HG03469 (cell line): Measurements from ENCODE around the gene HOXD3.

Experiments
- ATAC-seq: cut with Tn5 transposase; IDR thresholded peaks from one replicate; pipeline ENCODE4 v1.9.1; 2021; ENCODE audit warnings: mild to moderate bottlenecking, moderate library complexity, moderate number of reproducible peaks; ENCODE audit not compliant: unreplicated experiment

The HOXD3 gene

DNA sequence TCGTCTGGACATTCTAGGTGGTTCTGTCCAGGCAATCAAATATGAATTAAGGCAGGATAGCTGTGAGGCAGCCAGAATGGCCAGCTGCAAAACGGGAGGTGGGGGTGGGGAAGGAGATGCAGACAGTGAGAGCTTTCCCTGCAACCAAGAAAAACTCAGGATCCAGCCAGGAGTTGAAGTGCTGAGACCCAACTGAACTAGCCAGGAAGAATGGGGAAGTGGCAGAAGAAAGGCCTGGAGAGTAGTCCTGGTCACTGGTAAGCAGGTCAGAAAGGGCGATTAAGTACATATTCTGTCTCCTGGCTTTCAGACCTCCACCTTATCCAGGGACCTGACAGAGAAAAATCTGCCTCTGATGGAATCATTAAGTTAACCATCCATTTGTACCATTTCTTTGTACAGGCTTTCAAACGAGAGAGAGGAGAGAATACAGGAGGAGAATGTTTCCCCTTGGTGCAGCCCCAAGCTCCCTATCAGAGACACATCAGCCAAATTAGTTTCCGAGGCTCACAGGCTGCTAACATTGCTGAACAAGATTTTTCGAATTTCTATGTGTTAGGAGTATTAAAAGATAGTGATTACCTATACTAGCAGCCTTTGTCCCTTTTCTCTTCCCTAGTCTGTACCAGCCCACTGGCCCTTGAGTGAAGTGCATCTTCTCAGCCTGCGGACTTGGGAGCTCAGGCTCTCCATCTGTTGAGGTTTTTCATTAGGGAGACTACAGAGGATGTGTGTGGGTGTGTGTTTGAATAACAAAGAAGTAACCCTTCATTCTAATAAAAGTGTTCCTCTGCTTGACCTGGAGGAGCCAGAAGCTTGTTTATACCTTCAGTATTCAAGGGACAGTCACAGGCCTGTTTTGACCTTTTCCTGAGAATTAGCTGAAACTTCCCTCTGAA, 18.9 kb downstream of the HOXD3 start:
- no peak for ATAC-seq

DNA sequence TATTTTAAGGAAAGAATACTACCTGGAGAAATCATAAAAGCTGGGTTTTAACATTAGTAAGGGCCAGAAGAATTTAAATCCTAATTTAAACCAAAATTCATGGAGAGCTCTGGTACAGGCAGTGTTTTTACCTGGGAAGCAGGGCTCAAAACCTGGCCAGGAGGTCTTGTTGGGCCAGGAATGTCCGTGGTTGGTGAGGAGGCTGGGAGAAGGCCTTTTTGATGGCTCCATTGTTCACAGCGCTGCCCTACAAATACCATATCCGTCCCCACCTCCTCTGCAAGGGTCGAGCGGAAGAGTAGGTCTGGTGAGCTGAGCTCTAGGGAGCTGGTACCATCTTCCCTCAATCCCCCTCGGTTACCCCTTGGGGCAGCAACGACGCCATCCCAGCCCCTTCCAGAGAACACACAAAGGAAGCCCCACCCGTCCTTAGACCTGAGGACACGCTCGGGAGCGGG, 20.5 kb downstream of the HOXD3 start:
- ATAC-seq = no peak

DNA sequence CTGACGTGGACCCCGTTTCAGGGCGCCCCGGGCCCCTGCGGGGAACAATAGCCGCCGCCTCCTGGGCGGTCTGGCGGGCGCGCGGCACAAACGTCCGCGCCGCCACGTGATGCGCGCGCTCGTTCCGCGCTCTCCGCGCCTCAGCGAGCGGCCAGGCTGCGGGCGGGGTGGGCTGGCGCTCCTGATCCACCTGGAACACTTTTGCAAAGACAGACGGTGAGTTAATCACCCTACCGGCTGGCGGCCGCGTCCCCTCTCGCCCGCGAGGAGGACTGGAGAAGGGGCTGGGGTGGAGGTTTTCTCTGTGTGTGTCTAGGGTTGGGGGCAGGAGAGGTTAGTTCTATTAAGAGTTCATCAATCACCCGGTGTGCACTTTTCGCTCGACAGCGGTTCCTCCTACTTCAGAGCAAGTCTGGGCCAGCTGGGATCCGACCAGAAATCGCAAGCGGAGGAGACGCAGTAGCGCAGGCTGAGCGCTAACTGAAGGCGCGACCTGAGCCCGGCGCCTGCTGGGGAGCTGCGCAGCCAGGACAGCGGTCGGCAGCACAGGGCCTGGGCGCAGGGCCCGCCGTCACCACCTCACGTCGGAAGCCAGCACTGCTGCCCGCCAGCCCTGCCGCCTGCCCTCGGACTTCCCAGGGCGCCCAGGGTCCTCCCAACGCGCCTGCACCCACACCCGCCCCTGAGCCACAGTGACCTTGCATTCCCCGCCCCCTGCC, 21.1 kb downstream of the HOXD3 start:
- ATAC-seq = no peak

DNA sequence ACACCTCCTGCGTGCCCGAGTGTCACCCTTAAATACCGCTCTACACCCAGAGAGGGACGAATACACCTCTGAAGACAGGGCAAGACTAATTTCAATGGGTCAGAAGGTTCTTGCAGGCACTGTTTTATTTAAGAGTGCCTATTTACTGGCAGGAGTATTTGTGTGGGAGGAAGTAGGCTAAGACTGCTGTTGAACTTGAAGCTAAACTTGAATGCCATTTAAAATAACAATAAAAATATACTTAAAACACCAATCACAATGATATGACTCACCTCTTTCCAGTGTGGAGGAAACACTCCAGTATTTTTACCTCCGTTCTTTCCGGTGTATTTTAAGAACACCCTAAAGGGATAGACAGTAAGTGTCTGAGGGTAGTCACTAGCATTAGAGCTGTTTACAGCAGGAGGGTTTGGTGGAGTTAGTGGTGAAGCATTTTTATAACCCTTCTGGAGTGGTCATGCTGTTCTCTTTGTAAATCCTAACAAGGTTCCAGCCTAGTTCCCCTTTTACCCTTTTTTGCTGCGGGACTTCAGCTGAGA, 21.7 kb downstream of the HOXD3 start:
- ATAC-seq = no peak

DNA sequence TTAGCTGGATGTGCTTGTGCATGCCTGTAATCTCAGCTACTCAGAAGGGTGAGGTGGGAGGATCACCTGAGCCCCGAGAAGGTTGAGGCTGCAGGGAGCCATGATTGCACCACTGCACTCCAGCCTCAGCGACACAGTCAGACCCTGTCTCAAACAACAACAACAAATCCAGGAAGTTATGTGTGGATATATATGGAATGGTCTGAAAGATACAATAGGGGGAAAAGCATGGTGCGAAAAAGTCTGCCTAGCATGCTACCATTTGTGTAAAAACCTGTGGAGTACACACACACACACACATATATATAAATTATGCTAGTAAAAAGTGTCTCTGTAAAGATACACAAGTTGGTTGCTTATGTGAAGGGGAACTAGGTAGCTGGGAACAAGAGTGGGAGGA, 24.4 kb downstream of the HOXD3 start:
- no peak for ATAC-seq

DNA sequence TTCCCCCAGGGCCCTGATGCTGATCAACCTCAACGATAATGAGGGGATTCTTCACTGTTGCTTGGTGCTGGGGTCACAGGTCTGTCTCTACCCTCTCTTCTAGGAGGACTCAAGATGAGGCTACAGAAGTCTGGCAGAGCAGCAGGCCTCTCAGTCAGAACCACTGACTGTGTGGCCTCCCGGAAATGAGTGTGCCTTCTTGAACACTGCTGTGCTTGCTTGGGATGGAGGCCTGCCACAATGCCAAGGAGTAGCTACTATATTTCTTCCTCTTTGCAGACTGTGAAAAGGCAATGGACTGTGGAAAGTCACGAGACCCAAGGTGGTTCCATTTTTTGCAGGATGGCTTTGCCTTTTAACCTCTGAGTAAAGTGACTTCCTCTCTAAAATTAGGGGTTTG, 25.6 kb downstream of the HOXD3 start:
- no peak for ATAC-seq

DNA sequence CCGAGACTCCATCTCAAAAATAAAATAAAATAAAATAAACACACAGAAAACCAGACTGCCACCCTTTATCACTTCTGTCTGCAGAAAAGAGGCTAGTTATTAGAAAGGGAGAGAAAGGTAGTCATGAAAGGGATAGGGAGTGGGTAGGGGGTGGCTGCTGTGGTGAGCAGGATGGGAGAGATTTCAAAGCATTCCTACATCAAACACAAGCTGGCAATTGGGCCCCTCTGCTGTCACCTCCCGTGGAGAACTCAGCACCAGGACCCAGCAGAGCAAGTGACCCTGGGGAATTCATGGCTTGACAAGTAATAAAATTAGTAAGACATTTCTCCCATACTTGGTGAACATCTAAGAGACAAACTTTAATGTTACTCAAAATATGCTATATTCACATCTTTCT, 27.6 kb downstream of the HOXD3 start:
- no peak for ATAC-seq

DNA sequence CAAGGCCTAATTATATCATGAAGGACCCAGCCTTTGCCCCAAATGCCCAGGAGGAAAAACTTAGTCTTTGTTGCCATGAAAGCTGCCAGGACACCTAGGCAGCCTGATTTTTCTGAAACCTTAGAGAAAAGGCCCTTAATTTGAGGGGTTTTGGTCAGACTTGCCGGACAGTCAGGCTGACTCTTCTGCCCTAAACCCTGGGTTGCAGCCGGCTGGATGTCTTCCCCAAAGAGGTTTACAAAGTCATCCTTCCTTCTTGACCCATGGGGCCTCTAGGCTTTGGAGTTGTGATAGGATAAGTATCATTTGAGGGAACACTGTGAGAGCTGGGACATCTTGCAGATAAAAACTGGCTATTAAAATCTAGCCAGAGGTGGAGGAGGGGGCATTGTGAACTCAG, 28.9 kb downstream of the HOXD3 start:
- no peak for ATAC-seq

DNA sequence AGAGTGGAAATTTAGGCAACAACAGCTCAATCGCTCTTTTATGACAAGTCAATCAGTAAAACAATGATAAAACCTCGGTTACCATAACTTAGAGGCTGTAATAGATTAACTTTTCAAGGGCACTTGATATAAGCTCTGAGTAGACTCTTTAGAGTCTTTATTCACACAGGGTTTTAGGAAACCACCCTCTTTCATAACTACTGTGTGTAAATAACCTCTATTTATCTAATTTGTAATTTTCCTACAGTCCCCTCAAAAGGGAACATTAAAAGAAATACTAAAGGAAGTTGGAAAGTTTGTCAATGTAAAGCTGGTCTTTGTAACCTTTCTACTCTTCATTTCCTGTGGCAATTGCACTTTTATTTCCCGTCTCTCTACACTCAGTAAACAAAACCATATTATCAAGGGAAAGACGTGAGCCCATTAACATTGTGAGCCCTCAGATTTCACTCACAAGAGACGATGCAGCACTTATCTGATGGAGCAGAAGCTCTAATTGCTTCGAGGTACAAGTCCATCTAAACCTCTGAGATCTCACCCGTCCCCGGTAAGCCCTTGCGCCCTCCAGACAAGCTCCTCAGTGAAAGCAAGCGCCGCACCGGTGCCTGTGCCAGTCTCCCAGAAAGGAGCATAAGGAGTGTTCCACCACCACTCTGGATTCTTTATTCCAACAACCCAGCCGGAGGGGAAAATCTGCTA, 30.2 kb downstream of the HOXD3 start:
- no peak for ATAC-seq

DNA sequence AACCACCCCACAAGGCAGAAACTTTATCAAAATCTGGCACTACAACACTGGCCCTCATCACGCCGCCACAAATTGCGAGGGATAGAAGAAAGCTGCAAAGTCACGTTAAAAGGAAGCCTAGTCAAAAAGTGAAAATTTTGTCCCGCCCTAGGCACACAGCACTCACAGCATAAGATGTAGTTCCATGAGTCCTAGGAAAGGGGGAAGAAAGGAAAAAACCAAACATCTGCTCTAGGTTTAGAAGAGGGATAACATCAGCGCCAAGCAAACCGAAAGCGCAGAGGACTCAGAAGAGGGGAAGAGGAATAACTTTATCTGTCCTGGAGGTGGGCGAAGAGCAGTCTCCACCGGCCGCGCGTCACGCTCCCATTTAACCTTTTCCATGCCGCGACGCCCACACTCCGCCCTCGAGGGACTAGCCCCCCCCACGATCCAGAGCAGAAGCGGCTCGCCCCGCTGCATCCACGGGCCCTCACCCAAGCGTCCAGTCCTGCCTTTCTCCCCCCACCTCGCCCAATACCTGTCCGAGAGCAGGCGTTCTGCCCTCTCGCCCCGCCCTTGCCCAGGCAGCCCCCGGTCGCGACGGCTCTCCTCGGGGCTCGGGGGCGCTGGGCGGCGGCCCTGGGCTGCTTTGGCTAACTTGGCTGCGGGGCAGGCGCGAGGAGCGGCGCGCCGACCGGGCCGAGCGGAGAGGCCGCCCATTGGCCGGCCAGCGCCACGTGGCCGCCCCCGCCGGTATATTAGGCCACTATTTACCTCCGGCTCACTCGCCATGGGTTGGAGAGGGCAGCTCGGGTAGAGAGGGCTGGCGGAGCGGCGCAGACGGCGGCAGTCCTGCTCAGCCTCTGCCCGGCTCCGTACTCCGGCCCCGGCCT, 31.0 kb downstream of the HOXD3 start, which contains the start of gene HOXD1:
Gene HOXD1 (plus strand): TSS at position 770 of the 875 bp plus-strand sequence. CDS start 134 bp downstream, outside the sequence.
- ATAC-seq = no peak

DNA sequence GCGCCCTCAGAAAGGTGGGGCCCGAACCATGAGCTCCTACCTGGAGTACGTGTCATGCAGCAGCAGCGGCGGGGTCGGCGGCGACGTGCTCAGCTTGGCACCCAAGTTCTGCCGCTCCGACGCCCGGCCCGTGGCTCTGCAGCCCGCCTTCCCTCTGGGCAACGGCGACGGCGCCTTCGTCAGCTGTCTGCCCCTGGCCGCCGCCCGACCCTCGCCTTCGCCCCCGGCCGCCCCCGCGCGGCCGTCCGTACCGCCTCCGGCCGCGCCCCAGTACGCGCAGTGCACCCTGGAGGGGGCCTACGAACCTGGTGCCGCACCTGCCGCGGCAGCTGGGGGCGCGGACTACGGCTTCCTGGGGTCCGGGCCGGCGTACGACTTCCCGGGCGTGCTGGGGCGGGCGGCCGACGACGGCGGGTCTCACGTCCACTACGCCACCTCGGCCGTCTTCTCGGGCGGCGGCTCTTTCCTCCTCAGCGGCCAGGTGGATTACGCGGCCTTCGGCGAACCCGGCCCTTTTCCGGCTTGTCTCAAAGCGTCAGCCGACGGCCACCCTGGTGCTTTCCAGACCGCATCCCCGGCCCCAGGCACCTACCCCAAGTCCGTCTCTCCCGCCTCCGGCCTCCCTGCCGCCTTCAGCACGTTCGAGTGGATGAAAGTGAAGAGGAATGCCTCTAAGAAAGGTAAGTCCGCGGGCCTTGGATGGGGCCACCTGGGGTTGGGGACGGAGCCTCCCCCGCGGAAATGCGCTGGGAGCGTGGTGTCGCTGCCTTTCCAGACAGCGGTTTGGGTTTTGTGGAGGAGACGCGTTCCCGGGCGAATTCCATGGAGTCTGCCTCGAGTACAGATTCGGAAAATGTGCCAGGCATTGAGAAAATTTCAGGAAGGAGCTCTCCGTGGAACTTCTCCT, 31.9 kb downstream of the HOXD3 start:
- ATAC-seq = no peak

DNA sequence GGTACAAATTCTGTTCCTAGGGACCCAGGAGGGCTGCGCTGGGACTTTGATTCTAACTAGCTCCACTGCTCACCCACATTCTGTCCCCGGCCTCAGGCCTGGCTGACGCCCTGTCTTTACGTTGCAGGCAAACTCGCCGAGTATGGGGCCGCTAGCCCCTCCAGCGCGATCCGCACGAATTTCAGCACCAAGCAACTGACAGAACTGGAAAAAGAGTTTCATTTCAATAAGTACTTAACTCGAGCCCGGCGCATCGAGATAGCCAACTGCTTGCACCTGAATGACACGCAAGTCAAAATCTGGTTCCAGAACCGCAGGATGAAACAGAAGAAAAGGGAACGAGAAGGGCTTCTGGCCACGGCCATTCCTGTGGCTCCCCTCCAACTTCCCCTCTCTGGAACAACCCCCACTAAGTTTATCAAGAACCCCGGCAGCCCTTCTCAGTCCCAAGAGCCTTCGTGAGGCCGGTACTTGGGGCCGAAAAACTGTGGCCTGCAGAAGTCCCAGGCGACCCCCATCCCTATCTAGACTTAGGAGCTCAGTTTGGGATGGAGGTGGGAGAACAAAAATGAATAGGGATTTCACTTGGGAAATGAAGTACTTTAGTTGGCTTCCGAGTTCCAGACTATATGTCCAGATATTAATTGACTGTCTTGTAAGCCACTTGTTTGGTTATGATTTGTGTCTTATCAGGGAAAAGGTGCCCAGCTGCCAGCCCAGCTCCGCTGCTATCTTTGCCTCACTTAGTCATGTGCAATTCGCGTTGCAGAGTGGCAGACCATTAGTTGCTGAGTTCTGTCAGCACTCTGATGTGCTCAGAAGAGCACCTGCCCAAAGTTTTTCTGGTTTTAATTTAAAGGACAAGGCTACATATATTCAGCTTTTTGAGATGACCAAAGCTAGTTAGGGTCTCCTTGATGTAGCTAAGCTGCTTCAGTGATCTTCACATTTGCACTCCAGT, 32.9 kb downstream of the HOXD3 start:
- no peak for ATAC-seq

DNA sequence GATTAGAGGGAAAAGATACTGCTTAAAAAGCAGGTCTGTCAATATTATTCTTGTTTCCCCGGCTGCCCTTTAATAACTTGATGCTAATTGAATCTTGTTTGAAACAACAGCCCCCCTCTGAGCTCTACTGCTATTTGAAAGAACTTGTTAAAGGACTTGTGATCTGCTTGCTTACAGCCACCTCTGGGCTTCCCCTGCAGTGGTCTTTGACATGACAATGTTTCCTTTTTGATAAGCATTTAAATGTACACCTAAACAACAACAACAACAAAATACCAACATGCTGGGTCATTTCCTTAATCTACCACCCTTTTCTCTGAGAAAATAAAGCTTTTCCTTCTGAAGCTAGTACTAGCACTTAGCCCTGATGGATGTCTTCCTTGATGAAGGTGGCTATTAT, 35.2 kb downstream of the HOXD3 start:
- ATAC-seq = no peak

DNA sequence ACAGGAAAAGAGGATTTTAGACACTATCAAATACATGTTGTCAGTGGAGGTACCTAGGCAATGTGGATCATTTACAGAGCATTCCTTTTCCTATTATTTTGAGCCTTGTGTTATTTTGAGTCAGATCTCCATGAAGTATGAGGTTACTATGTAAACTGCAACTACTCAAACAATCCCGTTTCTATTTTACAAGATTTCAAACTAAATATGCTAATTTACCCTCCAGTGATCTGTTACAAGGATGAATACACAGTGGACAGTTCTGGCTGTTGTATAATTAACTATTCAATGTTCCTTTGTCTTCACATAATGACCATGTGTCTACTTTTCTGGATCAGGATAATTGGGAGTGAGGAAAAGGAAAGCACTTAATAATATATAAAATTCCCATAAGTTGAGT, 35.9 kb downstream of the HOXD3 start:
- no peak for ATAC-seq

DNA sequence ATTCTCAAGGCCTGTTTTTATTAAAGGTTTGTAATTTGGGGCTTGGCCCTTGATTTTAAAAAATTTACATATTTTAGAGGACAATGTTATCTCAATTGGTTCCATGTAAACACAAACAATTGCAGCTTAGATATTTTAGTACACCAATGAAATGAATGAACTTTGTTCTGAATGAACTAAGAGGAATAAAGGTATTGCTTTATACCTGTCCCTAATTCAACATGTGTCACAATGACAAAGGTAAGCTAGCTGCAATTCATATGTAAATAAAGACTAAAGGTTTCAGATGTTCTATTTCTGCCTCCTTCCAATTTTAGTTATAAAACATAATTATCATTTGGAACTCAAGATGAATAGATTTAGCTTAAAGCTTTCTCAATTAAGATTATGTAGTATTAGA, 42.8 kb downstream of the HOXD3 start:
- ATAC-seq = no peak

DNA sequence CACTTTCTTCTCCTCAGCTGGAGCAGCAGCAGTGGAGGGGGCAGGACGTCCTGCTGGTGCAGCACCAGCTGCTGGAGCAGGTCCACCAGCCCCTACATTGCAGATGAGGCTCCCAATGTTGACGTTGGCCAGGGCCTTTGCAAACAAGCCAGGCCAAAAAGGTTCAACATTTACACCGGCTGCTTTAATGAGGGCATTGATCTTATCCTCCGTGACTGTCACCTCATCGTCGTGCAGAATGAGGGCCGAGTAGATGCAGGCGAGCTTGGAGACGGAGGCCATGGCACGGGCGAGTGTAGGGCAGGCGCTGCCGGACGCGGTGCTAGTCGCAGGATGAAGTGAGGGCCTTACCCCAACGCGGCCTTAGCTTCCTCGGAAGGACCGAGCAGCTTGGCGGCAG, 43.9 kb downstream of the HOXD3 start:
- no peak for ATAC-seq

DNA sequence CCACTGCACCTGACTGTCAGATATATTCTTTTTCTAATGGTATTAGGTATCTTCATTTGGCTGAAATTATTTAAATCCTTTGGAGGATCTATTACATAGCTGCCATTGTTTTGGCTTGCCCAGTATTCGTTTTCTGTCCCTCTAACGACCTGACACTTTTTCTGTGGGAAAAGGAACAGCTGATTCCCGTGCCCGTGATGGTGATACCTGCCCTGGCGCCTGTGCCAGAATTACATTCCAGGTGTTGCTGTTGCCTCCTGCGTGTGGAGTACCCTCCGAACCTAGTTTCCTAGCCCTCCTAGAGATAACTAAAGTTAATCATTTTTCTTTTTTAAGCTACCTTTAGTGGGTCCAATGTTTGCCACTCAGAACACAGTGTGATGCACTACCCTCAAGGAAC, 45.4 kb downstream of the HOXD3 start:
- ATAC-seq = no peak

DNA sequence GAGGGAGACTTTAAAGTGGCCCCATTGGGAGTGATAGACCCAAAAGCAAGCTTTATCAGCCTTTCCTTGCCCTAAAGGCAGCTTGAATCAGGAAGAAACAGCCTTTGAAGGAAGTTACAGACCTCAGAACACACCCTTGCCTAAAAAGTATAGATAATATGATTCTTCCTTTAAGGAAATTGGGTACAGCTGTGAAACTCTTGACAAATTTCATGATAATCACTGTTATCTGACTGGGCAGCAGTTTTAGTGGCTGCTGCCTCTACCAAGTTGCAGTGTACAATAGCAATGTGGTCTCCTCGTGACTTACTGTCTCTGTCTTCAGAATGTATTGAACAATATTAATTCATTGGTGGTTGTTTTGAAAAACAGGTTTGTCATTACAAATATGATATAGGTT, 48.0 kb downstream of the HOXD3 start:
- no peak for ATAC-seq
